Ascending aorta (tissue), 2 donors: ENCODE data around the gene IQCN. TPM values are rescaled to one million over a fixed set of nuclear protein-coding genes. Genes with fewer than 3 reads are reported as not detected.

ENCODE experiments used
- DNase-seq, 2 donors: peaks; one replicate each; pipeline ENCODE4 v3.0.0-alpha.2; 2019; ENCODE audit warnings: low spot score in 2 of 2
- H3K27ac ChIP-seq, 2 donors: fragments of 200-600 bp; sonication (generic); one replicate each; pipeline ENCODE4 v1.5.1; 2016 to 2017; ENCODE audit warnings: mild to moderate bottlenecking in 1 of 2
- H3K27me3 ChIP-seq: fragments of 200-600 bp; sonication (generic); one replicate; pipeline ENCODE4 v1.5.1; 2017
- H3K36me3 ChIP-seq, 2 donors: fragments of 200-600 bp; sonication (generic); one replicate each; pipeline ENCODE4 v1.5.1; 2016
- H3K4me1 ChIP-seq, 2 donors: fragments of 200-600 bp; sonication (generic); one replicate each; pipeline ENCODE4 v1.5.1; 2016 to 2017; ENCODE audit warnings: mild to moderate bottlenecking in 1 of 2
- H3K4me3 ChIP-seq, 2 donors: fragments of 200-600 bp; sonication (generic); one replicate each; pipeline ENCODE4 v1.5.1; 2016 to 2017; ENCODE audit warnings: mild to moderate bottlenecking in 1 of 2
- H3K9me3 ChIP-seq, 2 donors: fragments of 200-600 bp; sonication (generic); one replicate each; pipeline ENCODE4 v1.5.1; 2016
- intact Hi-C: fragments of 100-400 bp; cut with DNase I; formaldehyde crosslinking; loops from one replicate; pipeline ENCODE4 v1.15.1; 2023
- total RNA-seq: library from RNA; depleted of rRNA; stranded (reverse); fragments of >200 nt; gene quantifications from one replicate; pipeline ENCODE4 v1.1.0, GENCODE V29; 2016
- TF ChIP-seq, protein P1 (sequence below), 3 experiments: fragments of 200-600 bp in 2 of 3; fragments of 450-650 bp in 1 of 3; sonication (generic) in 2 of 3; IDR thresholded peaks; one replicate each; pipeline ENCODE4 v1.5.1; 2016 to 2019; ENCODE audit warnings: antibody characterized with exemption in 3 of 3, mild to moderate bottlenecking in 1 of 3, moderate library complexity in 1 of 3

The IQCN gene
- total RNA-seq, 1 donor from 2014 or later, result 51.2 TPM

DNA sequence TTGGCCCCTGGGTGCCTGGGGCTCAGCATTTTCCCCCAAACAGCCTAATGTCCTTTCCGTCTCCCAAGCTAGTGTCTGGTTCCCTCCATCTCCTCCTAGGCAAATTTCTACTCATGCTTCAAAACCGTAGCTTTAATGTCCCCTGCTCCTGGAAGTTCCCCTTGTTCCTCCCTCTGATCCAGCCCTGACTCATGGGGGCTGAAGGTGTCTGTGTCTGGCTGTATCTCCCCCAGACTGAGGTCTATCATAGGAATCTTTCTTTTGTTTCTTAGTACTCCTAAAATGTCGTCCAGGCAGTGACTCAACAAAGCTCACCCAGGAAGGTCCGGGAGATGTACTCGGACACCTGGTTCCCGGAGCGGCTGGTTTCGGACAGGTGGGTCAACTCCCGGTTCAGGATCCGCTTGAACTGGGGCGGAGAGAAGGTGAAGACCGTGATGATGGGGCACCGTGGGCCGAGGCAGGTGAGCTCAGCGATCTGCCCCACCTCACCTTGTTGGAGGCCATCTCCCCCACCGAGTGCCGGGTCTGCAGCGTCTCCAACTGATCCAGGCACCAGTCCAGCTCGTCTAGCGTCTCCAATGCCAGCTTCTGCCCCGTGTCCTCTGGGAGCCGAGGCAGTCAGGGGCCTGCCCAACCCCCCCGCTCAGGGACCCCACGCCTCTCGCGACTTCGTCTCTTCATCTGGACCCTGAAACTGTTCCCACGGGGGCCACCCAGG, 54.2 kb downstream of the IQCN start:
- TF ChIP-seq, protein P1, sequence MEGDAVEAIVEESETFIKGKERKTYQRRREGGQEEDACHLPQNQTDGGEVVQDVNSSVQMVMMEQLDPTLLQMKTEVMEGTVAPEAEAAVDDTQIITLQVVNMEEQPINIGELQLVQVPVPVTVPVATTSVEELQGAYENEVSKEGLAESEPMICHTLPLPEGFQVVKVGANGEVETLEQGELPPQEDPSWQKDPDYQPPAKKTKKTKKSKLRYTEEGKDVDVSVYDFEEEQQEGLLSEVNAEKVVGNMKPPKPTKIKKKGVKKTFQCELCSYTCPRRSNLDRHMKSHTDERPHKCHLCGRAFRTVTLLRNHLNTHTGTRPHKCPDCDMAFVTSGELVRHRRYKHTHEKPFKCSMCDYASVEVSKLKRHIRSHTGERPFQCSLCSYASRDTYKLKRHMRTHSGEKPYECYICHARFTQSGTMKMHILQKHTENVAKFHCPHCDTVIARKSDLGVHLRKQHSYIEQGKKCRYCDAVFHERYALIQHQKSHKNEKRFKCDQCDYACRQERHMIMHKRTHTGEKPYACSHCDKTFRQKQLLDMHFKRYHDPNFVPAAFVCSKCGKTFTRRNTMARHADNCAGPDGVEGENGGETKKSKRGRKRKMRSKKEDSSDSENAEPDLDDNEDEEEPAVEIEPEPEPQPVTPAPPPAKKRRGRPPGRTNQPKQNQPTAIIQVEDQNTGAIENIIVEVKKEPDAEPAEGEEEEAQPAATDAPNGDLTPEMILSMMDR (IDR thresholded peaks at IDR 0.05), result no peak
- no peaks in the 10 kb centered on the region for H3K9me3 ChIP-seq
- no peak overlapping the region for H3K4me3 ChIP-seq
- no peaks in the 10 kb centered on the region for H3K36me3 ChIP-seq
- no peak for DNase-seq
- intact Hi-C loops, result no loop called here
- no peak overlapping the region for H3K27ac ChIP-seq
- H3K4me1 ChIP-seq, result peaks cover 4 to 8% of the 10 kb centered on the region in 2 donors
- H3K27me3 ChIP-seq, result no peaks in the 10 kb centered on the region

DNA sequence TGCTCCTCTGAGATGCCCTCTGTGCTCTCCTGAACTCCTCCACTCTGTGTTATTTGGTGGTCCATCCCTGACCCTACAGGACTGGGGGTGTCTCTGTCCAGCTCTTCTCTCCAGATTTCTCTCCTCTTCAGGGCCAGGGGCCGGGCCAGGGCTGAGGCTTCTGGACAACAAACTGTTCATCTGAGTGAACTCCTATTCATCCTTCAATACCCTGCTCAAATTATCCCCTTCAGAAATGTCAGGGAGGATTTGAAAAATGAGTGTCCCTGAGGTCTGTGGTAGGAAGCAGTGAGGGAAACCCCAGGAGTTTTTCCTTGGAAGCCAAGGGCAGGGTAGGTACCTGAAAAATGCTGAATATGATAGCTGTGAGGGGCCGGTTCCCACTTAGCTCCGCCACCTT, 55.7 kb downstream of the IQCN start:
- H3K4me3 ChIP-seq, result no peak overlapping the region
- intact Hi-C loops, result no loop called here
- TF ChIP-seq, protein P1 (IDR thresholded peaks at IDR 0.05), result no peak
- H3K36me3 ChIP-seq, result no peaks in the 10 kb centered on the region
- H3K27me3 ChIP-seq, result no peaks in the 10 kb centered on the region
- no peak overlapping the region for H3K27ac ChIP-seq
- no peak for DNase-seq
- no peaks in the 10 kb centered on the region for H3K9me3 ChIP-seq
- H3K4me1 ChIP-seq, result no peaks in the 10 kb centered on the region

DNA sequence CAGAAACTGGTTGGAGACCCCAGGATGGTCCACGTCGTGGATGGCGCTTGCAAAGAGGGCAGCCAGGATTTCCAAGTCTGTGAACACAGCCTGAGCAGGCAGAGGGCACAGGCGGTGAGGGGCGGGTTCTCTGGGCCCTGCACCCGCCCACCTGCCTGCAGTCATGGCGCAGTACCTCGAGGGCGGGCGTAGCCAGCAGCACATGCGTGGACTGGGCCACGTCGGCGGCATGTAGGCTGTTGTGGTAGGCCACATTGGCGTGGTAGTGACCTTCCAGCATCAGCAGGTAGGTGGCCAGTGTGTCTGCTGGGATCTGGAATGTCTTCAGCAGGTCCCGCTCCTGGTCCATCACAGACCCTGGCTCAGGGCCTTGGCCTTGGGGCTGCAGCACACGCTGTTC, 56.1 kb downstream of the IQCN start:
- no peak overlapping the region for H3K4me3 ChIP-seq
- TF ChIP-seq, protein P1 (IDR thresholded peaks at IDR 0.05), result no peak
- DNase-seq, result no peak
- H3K4me1 ChIP-seq, result no peaks in the 10 kb centered on the region
- H3K36me3 ChIP-seq, result no peaks in the 10 kb centered on the region
- no peak overlapping the region for H3K27ac ChIP-seq
- H3K9me3 ChIP-seq, result no peaks in the 10 kb centered on the region
- H3K27me3 ChIP-seq, result no peaks in the 10 kb centered on the region
- intact Hi-C loops, result no loop called here

DNA sequence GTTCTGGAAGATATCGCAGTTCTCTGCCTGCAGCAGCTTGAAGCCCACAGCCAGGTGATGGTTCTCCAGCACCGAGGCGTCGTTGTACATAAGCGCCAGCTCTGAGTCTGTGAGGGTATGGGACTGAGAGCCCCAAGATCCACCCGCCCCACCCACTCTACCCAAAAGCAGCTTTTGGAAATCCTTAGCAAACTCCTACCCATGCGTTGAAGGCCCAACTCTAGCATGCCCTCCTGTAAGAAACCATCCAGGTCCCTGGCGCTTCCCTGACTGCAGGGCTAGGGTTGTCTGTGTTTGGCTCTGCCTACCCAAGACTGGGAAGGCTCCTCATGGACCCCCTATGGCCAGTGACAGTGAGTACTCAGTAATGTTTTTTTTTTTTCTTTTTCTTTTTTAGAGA, 57.5 kb downstream of the IQCN start:
- H3K4me3 ChIP-seq, result no peak overlapping the region
- TF ChIP-seq, protein P1 (IDR thresholded peaks at IDR 0.05), result no peak
- intact Hi-C loops, result no loop called here
- H3K4me1 ChIP-seq, result no peaks in the 10 kb centered on the region
- H3K27ac ChIP-seq, result no peak overlapping the region
- no peaks in the 10 kb centered on the region for H3K9me3 ChIP-seq
- H3K27me3 ChIP-seq, result no peaks in the 10 kb centered on the region
- DNase-seq, result no peak
- H3K36me3 ChIP-seq, result no peaks in the 10 kb centered on the region

DNA sequence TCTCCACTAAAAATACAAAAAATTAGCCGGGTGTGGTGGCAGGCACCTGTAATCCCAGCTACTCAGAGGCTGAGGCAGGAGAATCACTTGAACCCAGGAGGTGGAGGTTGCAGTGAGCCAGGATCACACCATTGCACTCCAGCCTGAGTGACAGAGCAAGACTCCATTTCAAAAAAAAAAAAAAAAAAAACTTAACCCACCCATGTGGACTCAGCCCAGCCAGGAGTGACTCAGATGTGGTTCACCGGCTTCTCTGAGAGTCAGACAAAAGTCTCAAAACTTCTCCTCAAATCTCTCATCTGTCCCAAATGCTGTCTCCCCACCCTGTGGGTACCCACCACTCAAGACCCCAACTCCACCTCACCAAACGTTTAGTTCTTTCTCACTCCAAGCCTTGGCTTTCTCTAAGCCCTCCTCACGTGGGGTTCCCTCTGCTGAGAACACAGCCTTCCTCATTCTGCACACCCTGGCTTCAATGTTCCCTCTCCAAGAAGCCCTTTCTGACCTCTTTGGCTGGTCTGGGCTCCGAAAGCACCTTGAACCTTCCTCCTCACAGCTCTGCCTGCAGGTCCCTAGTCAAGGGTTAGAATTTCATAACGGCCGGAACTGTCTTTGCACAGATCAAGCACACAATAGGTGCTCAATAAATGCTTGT, 59.3 kb downstream of the IQCN start:
- no peaks in the 10 kb centered on the region for H3K36me3 ChIP-seq
- TF ChIP-seq, protein P1 (IDR thresholded peaks at IDR 0.05), result no peak
- H3K27me3 ChIP-seq, result no peaks in the 10 kb centered on the region
- intact Hi-C loops, result loop anchor here (5.0 kb wide), 1 partner anchor 197 kb away; no protein-coding TSS in a partner anchor
- H3K9me3 ChIP-seq, result no peaks in the 10 kb centered on the region
- no peak for DNase-seq
- H3K27ac ChIP-seq, result no peak overlapping the region
- H3K4me1 ChIP-seq, result no peaks in the 10 kb centered on the region
- H3K4me3 ChIP-seq, result no peak overlapping the region
